Tibial nerve (tissue), 3 donors: ENCODE measurements around the gene SLC39A11.

Experiments
- POLR2A ChIP-seq, 2 donors: fragments of 450-650 bp; IDR thresholded peaks; one replicate each; pipeline ENCODE4 v1.6.1; 2017; ENCODE audit warnings: antibody characterized with exemption in 2 of 2, mild to moderate bottlenecking in 2 of 2, moderate library complexity in 2 of 2
- TF ChIP-seq, protein P1 (sequence below), 5 experiments: fragments of 200-600 bp in 3 of 5; fragments of 450-650 bp in 2 of 5; sonication (generic) in 3 of 5; IDR thresholded peaks; one replicate each; pipeline ENCODE4 v1.5.1; 2016 to 2019; ENCODE audit warnings: antibody characterized with exemption in 5 of 5, mild to moderate bottlenecking in 3 of 5, moderate library complexity in 2 of 5

DNA sequence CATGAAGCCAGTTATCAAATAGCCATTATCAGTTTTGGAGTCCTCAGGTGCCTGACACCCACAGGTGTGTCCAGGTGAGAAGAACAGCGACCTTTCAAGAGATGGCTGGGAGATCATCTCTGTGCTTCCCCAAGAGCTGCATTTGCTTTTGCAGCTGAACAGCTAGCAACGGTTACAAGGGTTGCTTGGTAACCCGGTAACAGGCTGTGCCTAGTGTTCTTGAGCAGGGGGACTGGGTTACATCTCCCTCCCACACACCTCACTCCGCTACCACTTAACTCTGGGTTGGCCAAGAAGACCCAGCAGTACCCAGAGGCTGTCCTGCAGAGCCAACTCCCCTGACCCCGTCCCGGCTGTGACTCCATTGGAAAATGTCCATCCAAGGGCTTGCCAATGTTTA is 147.0 kb downstream of the SLC39A11 start:
- TF ChIP-seq, protein P1, sequence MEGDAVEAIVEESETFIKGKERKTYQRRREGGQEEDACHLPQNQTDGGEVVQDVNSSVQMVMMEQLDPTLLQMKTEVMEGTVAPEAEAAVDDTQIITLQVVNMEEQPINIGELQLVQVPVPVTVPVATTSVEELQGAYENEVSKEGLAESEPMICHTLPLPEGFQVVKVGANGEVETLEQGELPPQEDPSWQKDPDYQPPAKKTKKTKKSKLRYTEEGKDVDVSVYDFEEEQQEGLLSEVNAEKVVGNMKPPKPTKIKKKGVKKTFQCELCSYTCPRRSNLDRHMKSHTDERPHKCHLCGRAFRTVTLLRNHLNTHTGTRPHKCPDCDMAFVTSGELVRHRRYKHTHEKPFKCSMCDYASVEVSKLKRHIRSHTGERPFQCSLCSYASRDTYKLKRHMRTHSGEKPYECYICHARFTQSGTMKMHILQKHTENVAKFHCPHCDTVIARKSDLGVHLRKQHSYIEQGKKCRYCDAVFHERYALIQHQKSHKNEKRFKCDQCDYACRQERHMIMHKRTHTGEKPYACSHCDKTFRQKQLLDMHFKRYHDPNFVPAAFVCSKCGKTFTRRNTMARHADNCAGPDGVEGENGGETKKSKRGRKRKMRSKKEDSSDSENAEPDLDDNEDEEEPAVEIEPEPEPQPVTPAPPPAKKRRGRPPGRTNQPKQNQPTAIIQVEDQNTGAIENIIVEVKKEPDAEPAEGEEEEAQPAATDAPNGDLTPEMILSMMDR (IDR thresholded peaks at IDR 0.05), result no peak
- TF ChIP-seq POLR2A (IDR thresholded peaks at IDR 0.05), result no peak
